HL-60/S4 treated with retinoic acid at 250 ng/mL for 4 days and 3 days (cell line): ENCODE results near the gene BFSP2.
"Not testable (repeated sequence)": the region's sequence is repeated elsewhere in the genome, so short reads cannot be mapped to it uniquely, and the experiment has no call there.

Experiments
- in situ Hi-C: fragments of 300-500 bp; cut with MboI; formaldehyde crosslinking; loops from 2 replicates; pipeline ENCODE4 v1.7.0; 2022; ENCODE audit warnings: low sequenced_read_pairs

Gene BFSP2

GRCh38 chr3:133503409-133503808 is 103.6 kb downstream of the BFSP2 start:
- in situ Hi-C loops, result no loop called here

- in situ Hi-C loops, result no loop called here
These were observed 104.9 kb downstream of the BFSP2 start for GRCh38 chr3:133504736-133505135.

- in situ Hi-C loops, result no loop called here
These were observed 106.0 kb downstream of the BFSP2 start for GRCh38 chr3:133505813-133506212.

GRCh38 chr3:133506215-133506901 is 106.5 kb downstream of the BFSP2 start:
- in situ Hi-C loops, result no loop called here

- in situ Hi-C loops, result no loop called here
These were observed 109.6 kb downstream of the BFSP2 start for GRCh38 chr3:133509488-133509887.

- in situ Hi-C loops, result no loop called here
These were observed 112.7 kb downstream of the BFSP2 start for GRCh38 chr3:133512416-133513089.

GRCh38 chr3:133514418-133514817 is 114.6 kb downstream of the BFSP2 start:
- in situ Hi-C loops, result no loop called here

GRCh38 chr3:133515127-133515526 is 115.3 kb downstream of the BFSP2 start:
- in situ Hi-C loops, result no loop called here

GRCh38 chr3:133520286-133520685 is 120.4 kb downstream of the BFSP2 start:
- in situ Hi-C loops, result no loop called here

- in situ Hi-C loops, result not testable (repeated sequence)
These were observed 121.1 kb downstream of the BFSP2 start for GRCh38 chr3:133520938-133521337.

GRCh38 chr3:133521946-133522345 is 122.1 kb downstream of the BFSP2 start:
- in situ Hi-C loops, result no loop called here

- in situ Hi-C loops, result not testable (repeated sequence)
These were observed 123.9 kb downstream of the BFSP2 start for GRCh38 chr3:133523758-133524157.
